ENCODE measurements around the gene PTPRN2.

Gene PTPRN2

DNA sequence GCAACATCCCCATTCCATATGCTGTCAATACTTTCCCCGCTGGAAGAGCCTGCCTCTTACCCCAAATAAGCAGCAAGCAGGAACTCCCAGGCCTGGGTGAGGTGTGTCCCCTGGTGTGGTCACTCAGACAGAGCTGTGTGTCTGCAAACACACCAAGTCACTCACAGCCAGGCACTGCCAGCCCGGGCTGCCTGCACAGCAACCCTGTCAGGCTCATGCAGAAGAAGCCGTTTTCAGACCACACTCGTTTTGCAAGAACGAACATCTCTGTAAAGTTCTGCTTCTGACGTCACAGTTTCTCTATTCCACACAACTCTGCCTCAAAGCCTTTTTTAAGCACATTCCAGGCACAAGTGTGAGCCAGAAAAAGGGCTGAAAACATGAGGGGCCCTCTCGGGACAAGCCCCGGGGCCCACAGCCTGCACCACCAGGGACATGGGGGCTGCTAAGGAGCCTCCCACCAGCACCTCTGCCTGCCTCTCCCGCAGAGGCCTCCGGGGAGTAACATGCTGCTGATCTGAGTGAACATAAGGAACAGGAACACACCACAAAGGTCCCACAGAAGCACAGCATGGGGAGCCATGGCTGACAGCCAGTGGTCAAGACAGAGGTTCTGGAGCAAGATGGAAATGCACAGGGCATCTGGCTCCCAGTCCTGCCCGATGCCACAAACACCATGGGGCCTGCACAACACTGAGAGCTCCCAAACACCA, 11.4 kb downstream of the PTPRN2 start:
- DNase-seq: peak; percentile 9 to 51 (median 25)

- DNase-seq: no peak
Observed at GRCh38 chr7:158574308-158575036, 13.2 kb downstream of the PTPRN2 start.

DNA sequence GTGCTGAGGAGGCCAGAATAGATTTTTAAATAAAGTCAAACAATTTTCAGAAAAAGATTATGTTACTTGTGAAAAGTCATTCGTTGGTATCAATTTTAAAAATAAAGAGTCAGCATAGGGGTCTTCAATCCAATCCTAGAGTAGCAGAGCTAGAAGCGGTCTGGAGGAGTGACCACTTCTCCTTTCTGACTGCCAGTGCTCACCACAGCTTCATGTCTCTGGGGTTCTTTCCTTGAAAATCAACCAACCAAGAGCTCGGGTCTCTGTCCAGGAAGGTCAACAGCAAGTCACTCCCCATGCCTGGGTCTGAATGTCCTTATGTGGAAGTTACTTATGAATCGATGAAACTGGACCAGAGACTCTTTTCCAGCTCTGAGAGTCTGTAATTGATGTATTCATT, 14.3 kb downstream of the PTPRN2 start:
- DNase-seq: peak; percentile 5 to 42 (median 32)

DNA sequence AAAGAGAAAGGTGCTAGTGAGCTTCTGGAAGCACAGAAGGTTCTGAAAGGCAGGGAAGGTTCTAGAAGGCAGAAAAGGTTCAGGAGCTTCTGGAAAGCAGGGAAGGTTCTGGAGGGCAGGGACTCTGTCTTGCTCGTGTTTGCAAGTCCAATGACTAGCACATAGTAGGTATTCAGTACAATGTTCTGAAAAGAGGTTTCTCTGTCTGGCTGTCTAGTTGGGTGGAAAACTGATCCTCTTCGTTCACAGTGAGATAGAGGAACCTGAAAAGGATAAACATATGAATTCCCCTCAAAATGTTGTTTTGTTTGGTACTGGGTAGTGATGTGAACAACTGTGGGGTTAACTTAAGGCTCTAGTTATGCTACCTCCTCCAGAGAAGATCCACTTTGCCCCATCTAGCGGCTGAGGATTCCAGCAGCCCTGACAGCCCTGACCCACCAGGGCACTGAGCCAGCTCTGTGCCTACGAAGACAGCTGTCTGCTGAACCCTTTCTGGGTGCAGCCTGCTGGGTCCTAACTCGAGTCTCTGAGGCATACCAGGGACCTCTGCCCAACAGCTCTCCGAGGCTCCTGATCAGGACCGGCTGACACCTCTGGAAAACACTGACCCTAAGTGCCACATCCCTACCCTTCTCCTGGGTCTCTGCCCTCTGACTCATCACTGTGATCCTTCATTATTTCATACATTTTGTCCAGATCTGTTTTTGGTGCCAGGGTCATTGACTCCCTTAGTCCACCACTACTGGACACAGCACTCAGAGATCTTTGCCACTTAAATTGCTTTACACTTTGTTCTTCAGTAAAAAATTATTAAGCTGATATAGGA, 15.4 kb downstream of the PTPRN2 start:
- no peak for DNase-seq

GRCh38 chr7:158570449-158571170, 17.0 kb downstream of the PTPRN2 start:
- no peak for DNase-seq

DNA sequence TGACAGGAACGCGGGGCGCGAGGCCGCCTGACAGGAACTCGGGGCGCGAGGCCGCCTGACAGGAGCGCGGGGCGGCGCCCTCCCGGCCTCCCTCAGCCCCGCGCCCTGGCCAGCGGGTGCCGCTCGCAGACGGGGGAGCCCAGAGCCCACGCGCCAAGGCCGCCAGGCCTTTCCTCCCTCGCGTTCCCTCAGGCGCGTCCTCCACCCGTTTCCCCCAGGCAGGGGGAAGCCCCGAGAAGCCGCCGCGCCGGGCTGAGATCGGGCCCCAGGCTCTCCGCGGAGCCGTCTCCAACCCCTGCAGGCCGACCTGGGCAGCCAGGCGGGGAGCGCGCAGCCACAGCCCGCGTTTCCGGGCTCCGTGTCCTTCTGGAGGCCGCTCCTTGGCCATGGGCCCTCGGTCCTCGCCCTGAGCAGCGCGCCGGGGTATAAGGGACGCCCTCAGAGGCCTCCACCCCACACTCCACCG, 17.7 kb downstream of the PTPRN2 start:
- peak in 1 of 4 experiments; percentile 16 for DNase-seq

DNA sequence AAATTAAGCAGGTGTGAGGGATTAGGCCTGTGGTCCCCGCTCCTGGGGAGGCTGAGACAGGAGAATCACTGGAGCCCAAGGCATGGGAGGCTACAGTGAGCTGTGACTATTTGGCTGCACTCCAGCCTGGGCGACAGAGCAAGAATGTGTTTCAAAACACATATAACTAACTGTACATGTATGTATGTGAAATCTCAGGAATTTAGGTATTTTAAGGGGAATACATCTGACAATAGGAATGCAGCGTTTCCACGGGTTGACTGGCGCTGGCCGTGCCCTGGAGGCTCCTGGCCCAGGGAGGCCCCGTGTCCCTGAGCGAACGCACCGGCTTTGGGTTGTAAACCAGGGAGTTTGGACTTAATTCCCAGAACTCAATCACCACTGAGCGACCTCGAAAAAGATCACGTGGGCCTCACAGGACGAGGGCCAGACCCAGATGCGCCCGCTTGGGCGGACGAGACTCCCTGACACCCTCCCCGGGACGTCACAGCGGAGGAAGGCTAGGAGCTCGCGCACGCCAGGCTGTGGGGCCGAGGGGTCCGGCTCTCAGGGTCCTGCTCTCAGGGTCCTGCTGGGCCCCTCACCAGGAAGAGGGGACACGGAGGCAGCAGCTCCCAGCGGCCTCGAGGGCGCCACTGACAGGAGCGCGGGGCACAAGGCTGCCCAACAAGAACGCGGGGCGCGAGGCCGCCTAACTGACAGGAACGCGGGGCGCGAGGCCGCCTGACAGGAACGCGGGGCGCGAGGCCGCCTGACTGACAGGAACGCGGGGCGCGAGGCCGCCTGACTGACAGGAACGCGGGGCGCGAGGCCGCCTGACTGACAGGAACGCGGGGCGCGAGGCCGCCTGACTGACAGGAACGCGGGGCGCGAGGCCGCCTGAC, 18.4 kb downstream of the PTPRN2 start:
- DNase-seq: no peak

DNA sequence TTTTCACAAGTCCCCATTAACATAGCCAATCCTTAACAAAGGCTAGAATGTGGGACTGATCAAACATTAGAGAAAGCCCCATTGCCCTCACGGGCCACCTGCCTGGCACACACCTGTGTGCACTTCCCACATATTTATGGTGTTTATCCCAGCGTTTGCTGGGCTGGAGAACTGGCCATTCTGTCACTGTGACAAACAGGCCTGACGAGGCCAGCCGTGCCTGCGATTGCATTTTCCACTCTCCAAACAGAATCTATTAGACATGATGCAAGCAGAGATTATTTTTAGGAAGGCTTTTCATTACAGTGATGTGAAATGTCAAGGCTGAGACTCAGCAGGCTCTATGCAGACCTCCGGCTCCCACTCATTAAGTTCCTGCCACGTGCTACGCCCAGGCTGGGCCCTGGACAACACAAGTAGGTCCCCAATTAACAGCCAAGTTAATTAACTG, 20.4 kb downstream of the PTPRN2 start:
- DNase-seq: no peak

DNA sequence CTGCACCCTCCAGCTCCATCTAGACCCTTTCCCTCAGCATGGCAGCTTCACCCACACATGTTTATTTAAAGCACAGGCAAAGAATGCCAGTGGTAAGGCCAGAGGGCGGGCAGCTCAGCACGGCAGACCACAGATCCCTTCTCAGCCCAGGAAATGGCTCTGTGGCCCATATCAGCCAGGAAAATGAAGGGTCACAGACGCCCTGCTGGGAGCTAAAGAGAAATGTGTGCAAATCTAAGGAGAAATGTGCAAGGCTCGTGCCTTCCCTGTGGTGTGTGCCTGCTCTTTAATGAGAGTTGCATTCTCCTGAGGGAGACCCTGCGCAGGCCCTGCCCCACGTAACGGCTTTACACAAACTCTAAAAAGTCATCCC, 23.0 kb downstream of the PTPRN2 start:
- DNase-seq: no peak

GRCh38 chr7:158563911-158564662, 23.5 kb downstream of the PTPRN2 start:
- no peak for DNase-seq

DNA sequence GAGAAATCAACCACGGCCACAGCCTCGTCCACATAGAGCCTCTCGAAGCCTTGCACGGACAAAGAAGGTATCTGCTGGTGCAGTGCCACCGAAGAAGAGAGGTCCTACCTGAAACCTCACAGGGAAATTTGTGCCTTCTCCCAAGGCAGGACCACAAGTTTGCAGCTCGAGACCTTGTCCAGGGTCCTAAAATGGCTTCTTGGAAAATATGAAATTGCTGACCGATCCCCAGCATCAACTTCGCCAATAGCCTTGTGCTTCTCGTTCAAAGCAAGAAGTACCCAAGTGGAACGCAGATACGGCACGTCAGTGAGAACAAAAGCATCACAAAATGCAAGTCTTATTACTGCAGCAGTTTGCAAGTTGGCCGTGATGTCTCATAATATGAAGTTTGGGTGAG, 24.6 kb downstream of the PTPRN2 start:
- no peak for DNase-seq

GRCh38 chr7:158562517-158562916, 25.1 kb downstream of the PTPRN2 start:
- no peak for DNase-seq

DNA sequence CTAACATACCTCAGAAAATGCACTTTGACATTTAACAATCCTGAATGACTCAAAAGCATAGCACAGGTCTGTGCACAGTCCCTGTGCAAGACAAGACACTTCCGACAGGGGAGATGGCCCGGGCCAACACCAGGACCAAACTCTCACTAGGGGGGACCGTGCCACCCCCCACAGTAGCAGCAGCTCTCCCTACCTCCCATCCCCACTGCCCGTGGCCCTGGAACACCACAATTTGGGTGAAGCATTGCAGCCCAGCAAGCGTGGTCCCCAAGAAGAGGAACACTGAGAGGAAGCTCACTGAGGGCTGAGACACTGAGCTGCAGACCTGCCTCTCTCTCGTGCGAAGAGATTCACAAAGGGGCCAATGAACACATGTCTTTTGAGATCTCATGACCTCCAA, 26.0 kb downstream of the PTPRN2 start:
- DNase-seq: no peak

DNA sequence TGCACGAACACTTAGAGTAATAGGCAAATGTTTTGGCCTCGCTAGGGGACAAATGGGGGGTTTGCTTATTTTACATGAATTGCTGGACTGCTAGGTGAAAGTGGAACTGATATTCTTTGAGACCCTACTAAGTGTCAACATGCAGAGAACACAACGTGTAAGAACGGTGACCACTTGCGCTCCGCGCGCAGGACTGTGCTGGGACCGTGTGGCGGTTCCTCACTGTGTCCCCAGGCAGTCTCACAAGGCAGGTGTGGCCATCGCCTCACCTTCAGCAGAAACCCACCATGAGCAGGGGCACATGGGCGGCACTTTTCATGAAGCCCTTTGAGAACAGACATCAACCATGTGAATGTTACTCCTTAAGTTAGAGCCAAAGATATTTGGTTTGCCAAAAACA, 27.2 kb downstream of the PTPRN2 start:
- no peak for DNase-seq

GRCh38 chr7:158559356-158559755, 28.3 kb downstream of the PTPRN2 start:
- no peak for DNase-seq

- DNase-seq: no peak
Observed at GRCh38 chr7:158558816-158559215, 28.8 kb downstream of the PTPRN2 start.

- DNase-seq: no peak
Observed at GRCh38 chr7:158557441-158557755, 30.2 kb downstream of the PTPRN2 start.

DNA sequence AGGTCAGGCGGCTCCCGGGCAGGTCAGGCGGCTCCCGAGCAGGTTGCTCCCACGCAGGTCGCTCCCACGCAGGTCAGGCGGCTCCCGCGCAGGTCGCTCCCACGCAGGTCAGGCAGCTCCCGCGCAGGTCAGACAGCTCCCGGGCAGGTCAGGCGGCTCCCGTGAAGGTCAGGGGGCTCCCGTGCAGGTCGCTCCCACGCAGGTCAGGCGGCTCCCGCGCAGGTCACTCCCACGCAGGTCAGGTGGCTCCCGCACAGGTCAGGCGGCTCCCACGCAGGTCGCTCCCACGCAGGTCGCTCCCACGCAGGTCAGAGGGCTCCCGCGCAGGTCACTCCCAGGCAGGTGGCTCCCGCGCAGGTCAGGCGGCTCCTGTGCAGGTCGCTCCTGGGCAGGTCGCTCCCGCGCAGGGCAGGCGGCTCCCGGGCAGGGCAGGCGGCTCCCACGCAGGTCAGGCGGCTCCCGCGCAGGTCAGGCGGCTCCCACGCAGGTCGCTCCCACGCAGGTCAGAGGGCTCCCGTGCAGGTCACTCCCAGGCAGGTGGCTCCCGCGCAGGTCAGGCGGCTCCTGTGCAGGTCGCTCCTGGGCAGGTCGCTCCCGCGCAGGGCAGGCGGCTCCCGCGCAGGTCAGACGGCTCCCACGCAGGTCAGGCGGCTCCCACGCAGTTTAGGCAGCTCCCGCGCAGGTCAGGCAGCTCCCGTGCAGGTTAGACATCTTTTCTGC, 30.7 kb downstream of the PTPRN2 start:
- no peak for DNase-seq

GRCh38 chr7:158555034-158555520, 32.5 kb downstream of the PTPRN2 start:
- DNase-seq: no peak

GRCh38 chr7:158550886-158551452, 36.7 kb downstream of the PTPRN2 start:
- no peak for DNase-seq

Data from suppressor macrophage (primary cell).